Neural cell (in vitro differentiated cells): Measurements from ENCODE around the gene ASIC5. TPM values are rescaled to one million over a fixed set of nuclear protein-coding genes. Genes with fewer than 3 reads are reported as not detected.

ENCODE experiments used
- H2AFZ ChIP-seq: fragments of 200-600, 300-800 bp; sonication (generic), shearing (Covaris generic); 2 replicates; pipeline ENCODE4 v1.6.0; 2014; ENCODE audit warnings: low read depth, mild to moderate bottlenecking, antibody characterized with exemption, low read length, moderate library complexity
- H3F3A ChIP-seq: fragments of 200-600 bp; shearing (Covaris generic); 2 replicates; pipeline ENCODE4 v1.6.1; 2016; ENCODE audit warnings: mild to moderate bottlenecking, moderate library complexity, mixed read lengths, antibody characterized with exemption, low read length; ENCODE audit not compliant: insufficient read depth, poor library complexity, severe bottlenecking
- H3K27ac ChIP-seq: fragments of 200-600, 300-800 bp; sonication (generic), shearing (Covaris generic); 2 replicates; pipeline ENCODE4 v1.5.1; 2014; ENCODE audit warnings: mild to moderate bottlenecking, low read length, moderate library complexity
- H3K27me3 ChIP-seq: fragments of 300-800, 200-600 bp; sonication (generic), shearing (Covaris generic); 2 replicates; pipeline ENCODE4 v1.6.0; 2014; ENCODE audit warnings: mild to moderate bottlenecking, low read depth, low read length, moderate library complexity; ENCODE audit not compliant: insufficient read depth
- H3K36me3 ChIP-seq: fragments of 300-800, 200-600 bp; sonication (generic), shearing (Covaris generic); 2 replicates; pipeline ENCODE4 v1.5.1; 2014; ENCODE audit warnings: mild to moderate bottlenecking, antibody characterized with exemption, low read length, moderate library complexity; ENCODE audit not compliant: insufficient read depth
- H3K4me2 ChIP-seq: fragments of 300-800, 200-600 bp; sonication (generic), shearing (Covaris generic); 2 replicates; pipeline ENCODE4 v1.6.0; 2014; ENCODE audit warnings: mild to moderate bottlenecking, low read length
- H3K4me3 ChIP-seq: fragments of 300-800, 200-600 bp; sonication (generic), shearing (Covaris generic); 2 replicates; pipeline ENCODE4 v1.5.1; 2014; ENCODE audit warnings: mild to moderate bottlenecking, low read length, moderate library complexity
- H3K79me2 ChIP-seq: fragments of 200-600 bp; shearing (Covaris generic); replicated peaks from 2 replicates; pipeline ENCODE4 v1.6.0; 2014; ENCODE audit warnings: mild to moderate bottlenecking, low read length, moderate library complexity; ENCODE audit not compliant: insufficient read depth
- H3K9ac ChIP-seq: fragments of 300-800, 200-600 bp; sonication (generic), shearing (Covaris generic); 2 replicates; pipeline ENCODE4 v1.6.1; 2016; ENCODE audit warnings: mild to moderate bottlenecking, low read length, mixed read lengths
- H3K9me2 ChIP-seq: fragments of 200-600 bp; shearing (Covaris generic); 2 replicates; pipeline ENCODE4 v1.6.1; 2016; ENCODE audit warnings: mild to moderate bottlenecking, low read length, mixed read lengths; ENCODE audit not compliant: insufficient read depth
- H3K9me3 ChIP-seq: fragments of 200-600, 300-800 bp; sonication (generic), shearing (Covaris generic); 2 replicates; pipeline ENCODE4 v1.6.1; 2016; ENCODE audit warnings: mild to moderate bottlenecking, mixed run types, low read length, moderate library complexity, mixed read lengths
- H4K20me1 ChIP-seq: fragments of 200-600 bp; shearing (Covaris generic); 2 replicates; pipeline ENCODE4 v1.6.1; 2016; ENCODE audit warnings: mild to moderate bottlenecking, mixed run types; ENCODE audit not compliant: insufficient read depth
- EP300 ChIP-seq: fragments of 450-650 bp; conservative IDR thresholded peaks from 2 replicates; pipeline ENCODE4 v1.6.1; 2014; ENCODE audit warnings: antibody characterized with exemption, mild to moderate bottlenecking, moderate library complexity; ENCODE audit not compliant: poor library complexity, severe bottlenecking
- EZH2 ChIP-seq: fragments of 200-600, 300-800 bp; shearing (Covaris generic), sonication (generic); IDR thresholded peaks from 2 replicates; pipeline ENCODE4 v1.6.1; 2014; ENCODE audit warnings: antibody characterized with exemption, low read length, borderline replicate concordance, mild to moderate bottlenecking; ENCODE audit not compliant: insufficient read depth, poor library complexity, severe bottlenecking
- MXI1 ChIP-seq: fragments of 450-650 bp; conservative IDR thresholded peaks from 2 replicates; pipeline ENCODE4 v1.6.1; 2014; ENCODE audit warnings: antibody characterized with exemption, mild to moderate bottlenecking; ENCODE audit not compliant: poor library complexity, severe bottlenecking
- POLR2AphosphoS5 ChIP-seq: IDR thresholded peaks from 2 replicates; pipeline ENCODE4 v1.6.1; 2012
- RAD21 ChIP-seq: fragments of 450-650 bp; conservative IDR thresholded peaks from 2 replicates; pipeline ENCODE4 v1.6.1; 2014; ENCODE audit warnings: antibody characterized with exemption, mild to moderate bottlenecking, moderate library complexity
- SMC3 ChIP-seq: fragments of 450-650 bp; conservative IDR thresholded peaks from 2 replicates; pipeline ENCODE4 v1.6.1; 2014; ENCODE audit warnings: antibody characterized with exemption, mild to moderate bottlenecking, moderate library complexity; ENCODE audit not compliant: poor library complexity
- TAF1 ChIP-seq: IDR thresholded peaks from 2 replicates; pipeline ENCODE4 v1.6.1; 2012; ENCODE audit warnings: low read depth
- polyA plus RNA-seq: library from polyadenylated mRNA; depleted of rRNA; stranded (reverse); fragments of >200 nt; gene quantifications from 2 replicates; pipeline ENCODE4 v1.2.3, GENCODE V29; 2014
- TF ChIP-seq, protein P1 (sequence below): IDR thresholded peaks from 2 replicates; pipeline ENCODE4 v1.6.1; 2012; ENCODE audit warnings: borderline replicate concordance
- TF ChIP-seq, protein P2 (sequence below): fragments of 450-650 bp; IDR thresholded peaks from 2 replicates; pipeline ENCODE4 v1.5.1; 2014; ENCODE audit warnings: antibody characterized with exemption, mild to moderate bottlenecking, moderate library complexity; ENCODE audit not compliant: poor library complexity, severe bottlenecking

ASIC5 gene
- polyA plus RNA-seq, 1 donor from 2014 or later: not detected

DNA sequence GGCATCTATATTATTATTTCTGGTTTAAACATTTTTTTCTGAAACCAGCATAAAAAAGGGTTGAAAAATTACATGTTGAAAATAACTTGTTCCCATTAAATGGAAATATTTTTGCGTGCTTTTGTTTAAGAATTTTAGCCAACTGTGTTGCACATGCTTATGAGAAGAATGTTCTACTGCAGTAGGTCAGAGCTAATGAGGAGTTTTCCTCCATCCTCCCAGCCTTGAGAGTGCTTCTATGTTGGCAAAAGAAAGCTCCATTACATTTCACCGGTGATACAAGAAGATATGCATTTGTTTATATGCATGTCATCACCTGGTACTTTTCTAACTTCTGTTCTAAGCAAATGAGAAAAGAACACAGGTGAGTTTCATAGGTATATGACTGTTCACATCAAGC is 23.9 kb upstream of the ASIC5 start:
- Histone ChIP-seq H3K9ac (no peak overlapping the region), H3K9me2 (no peaks in the 10 kb centered on the region), H3K79me2 (no peaks in the 10 kb centered on the region), H3K36me3 (no peaks in the 10 kb centered on the region), H3K27me3 (no peaks in the 10 kb centered on the region), H4K20me1 (no peaks in the 10 kb centered on the region), H3K4me3 (no peak overlapping the region), H3K9me3 (no peaks in the 10 kb centered on the region), H3K4me2 (no peak overlapping the region), H3F3A (no peaks in the 10 kb centered on the region), H2AFZ (no peak overlapping the region), H3K27ac (no peak overlapping the region)
- TF ChIP-seq EP300: no peak
- TF ChIP-seq, protein P1, sequence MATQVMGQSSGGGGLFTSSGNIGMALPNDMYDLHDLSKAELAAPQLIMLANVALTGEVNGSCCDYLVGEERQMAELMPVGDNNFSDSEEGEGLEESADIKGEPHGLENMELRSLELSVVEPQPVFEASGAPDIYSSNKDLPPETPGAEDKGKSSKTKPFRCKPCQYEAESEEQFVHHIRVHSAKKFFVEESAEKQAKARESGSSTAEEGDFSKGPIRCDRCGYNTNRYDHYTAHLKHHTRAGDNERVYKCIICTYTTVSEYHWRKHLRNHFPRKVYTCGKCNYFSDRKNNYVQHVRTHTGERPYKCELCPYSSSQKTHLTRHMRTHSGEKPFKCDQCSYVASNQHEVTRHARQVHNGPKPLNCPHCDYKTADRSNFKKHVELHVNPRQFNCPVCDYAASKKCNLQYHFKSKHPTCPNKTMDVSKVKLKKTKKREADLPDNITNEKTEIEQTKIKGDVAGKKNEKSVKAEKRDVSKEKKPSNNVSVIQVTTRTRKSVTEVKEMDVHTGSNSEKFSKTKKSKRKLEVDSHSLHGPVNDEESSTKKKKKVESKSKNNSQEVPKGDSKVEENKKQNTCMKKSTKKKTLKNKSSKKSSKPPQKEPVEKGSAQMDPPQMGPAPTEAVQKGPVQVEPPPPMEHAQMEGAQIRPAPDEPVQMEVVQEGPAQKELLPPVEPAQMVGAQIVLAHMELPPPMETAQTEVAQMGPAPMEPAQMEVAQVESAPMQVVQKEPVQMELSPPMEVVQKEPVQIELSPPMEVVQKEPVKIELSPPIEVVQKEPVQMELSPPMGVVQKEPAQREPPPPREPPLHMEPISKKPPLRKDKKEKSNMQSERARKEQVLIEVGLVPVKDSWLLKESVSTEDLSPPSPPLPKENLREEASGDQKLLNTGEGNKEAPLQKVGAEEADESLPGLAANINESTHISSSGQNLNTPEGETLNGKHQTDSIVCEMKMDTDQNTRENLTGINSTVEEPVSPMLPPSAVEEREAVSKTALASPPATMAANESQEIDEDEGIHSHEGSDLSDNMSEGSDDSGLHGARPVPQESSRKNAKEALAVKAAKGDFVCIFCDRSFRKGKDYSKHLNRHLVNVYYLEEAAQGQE: no peak

- no peak for TF ChIP-seq POLR2AphosphoS5
- no peak for TF ChIP-seq RAD21
- TF ChIP-seq, protein P1: no peak
- no peak for TF ChIP-seq TAF1
- no peak for TF ChIP-seq EP300
- TF ChIP-seq MXI1: no peak
- no peak for TF ChIP-seq SMC3
- TF ChIP-seq EZH2: no peak
- TF ChIP-seq, protein P2, sequence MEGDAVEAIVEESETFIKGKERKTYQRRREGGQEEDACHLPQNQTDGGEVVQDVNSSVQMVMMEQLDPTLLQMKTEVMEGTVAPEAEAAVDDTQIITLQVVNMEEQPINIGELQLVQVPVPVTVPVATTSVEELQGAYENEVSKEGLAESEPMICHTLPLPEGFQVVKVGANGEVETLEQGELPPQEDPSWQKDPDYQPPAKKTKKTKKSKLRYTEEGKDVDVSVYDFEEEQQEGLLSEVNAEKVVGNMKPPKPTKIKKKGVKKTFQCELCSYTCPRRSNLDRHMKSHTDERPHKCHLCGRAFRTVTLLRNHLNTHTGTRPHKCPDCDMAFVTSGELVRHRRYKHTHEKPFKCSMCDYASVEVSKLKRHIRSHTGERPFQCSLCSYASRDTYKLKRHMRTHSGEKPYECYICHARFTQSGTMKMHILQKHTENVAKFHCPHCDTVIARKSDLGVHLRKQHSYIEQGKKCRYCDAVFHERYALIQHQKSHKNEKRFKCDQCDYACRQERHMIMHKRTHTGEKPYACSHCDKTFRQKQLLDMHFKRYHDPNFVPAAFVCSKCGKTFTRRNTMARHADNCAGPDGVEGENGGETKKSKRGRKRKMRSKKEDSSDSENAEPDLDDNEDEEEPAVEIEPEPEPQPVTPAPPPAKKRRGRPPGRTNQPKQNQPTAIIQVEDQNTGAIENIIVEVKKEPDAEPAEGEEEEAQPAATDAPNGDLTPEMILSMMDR: no peak
- no peak overlapping the region for H3K4me2 ChIP-seq
- no peaks in the 10 kb centered on the region for H3F3A ChIP-seq
- H3K79me2 ChIP-seq: no peaks in the 10 kb centered on the region
- no peak overlapping the region for H2AFZ ChIP-seq
- no peak overlapping the region for H3K4me3 ChIP-seq
- H3K36me3 ChIP-seq: no peaks in the 10 kb centered on the region
- no peaks in the 10 kb centered on the region for H3K9me2 ChIP-seq
- H3K9ac ChIP-seq: no peak overlapping the region
- H3K9me3 ChIP-seq: no peaks in the 10 kb centered on the region
- no peak overlapping the region for H3K27ac ChIP-seq
- no peaks in the 10 kb centered on the region for H3K27me3 ChIP-seq
- H4K20me1 ChIP-seq: no peaks in the 10 kb centered on the region
Observed at GRCh38 chr4:155889031-155889793, 23.1 kb upstream of the ASIC5 start.
